H1 (cell line): ENCODE data around the gene STAMBPL1. TPM values are rescaled to one million over a fixed set of nuclear protein-coding genes. Genes with fewer than 3 reads are reported as not detected.

Experiments used
- CTCF ChIA-PET: fragments of 300-600 bp; sonication (Branson Sonifier 250); formaldehyde crosslinking; loops from one replicate; lab custom pipeline; 2021; ENCODE audit not compliant: partially characterized antibody; lab: Charles Lee
- POLR2A ChIA-PET: fragments of 300-600 bp; sonication (Branson Sonifier 250); formaldehyde crosslinking; loops from one replicate; lab custom pipeline; 2021; ENCODE audit warnings: inconsistent platforms; ENCODE audit not compliant: partially characterized antibody; lab: Charles Lee
- DNase-seq, 2 experiments: peaks; one replicate each; pipeline versions ENCODE4 v3.0.0 to v3.0.0-alpha.2; 2010 to 2022; ENCODE audit warnings: low spot score in 2 of 2, low read depth in 1 of 2, mixed read lengths in 1 of 2
- FAIRE-seq: peaks from 2 replicates; lab custom pipeline; 2011; peaks lifted over from hg19 to GRCh38; lab: Jason Lieb, UNC
- H2AFZ ChIP-seq: 2 replicates; pipeline ENCODE4 v1.8.1; 2012; ENCODE audit warnings: low read length, inconsistent platforms
- H2AK5ac ChIP-seq: 2 replicates; pipeline ENCODE4 v1.6.1; 2013; ENCODE audit warnings: low read depth, low read length
- H2BK120ac ChIP-seq: replicated peaks from 2 replicates; pipeline ENCODE3; 2013; ENCODE audit warnings: low read depth, low read length, inconsistent platforms
- H2BK12ac ChIP-seq: 2 replicates; pipeline ENCODE4 v1.6.1; 2013; ENCODE audit warnings: low read depth, low read length
- H2BK15ac ChIP-seq: 2 replicates; pipeline ENCODE4 v1.6.1; 2013; ENCODE audit warnings: low read length
- H2BK20ac ChIP-seq: 2 replicates; pipeline ENCODE4 v1.6.1; 2013; ENCODE audit warnings: low read length
- H2BK5ac ChIP-seq: 2 replicates; pipeline ENCODE4 v1.6.1; 2013; ENCODE audit warnings: low read depth, low read length
- H3K14ac ChIP-seq: 2 replicates; pipeline ENCODE4 v1.6.1; 2013; ENCODE audit warnings: inconsistent platforms; ENCODE audit not compliant: insufficient read length
- H3K18ac ChIP-seq: 2 replicates; pipeline ENCODE4 v1.6.1; 2013; ENCODE audit warnings: low read length; ENCODE audit errors: extremely low read depth
- H3K23ac ChIP-seq: 2 replicates; pipeline ENCODE4 v1.6.1; 2013; ENCODE audit warnings: inconsistent platforms; ENCODE audit not compliant: insufficient read length
- H3K23me2 ChIP-seq: 2 replicates; pipeline ENCODE4 v1.6.1; 2013; ENCODE audit warnings: low read depth, low read length
- H3K27ac ChIP-seq: 2 replicates; pipeline ENCODE4 v1.6.1; 2011; ENCODE audit warnings: low read depth, low read length, inconsistent platforms
- H3K27me3 ChIP-seq, 4 experiments: replicated peaks in 1 of 4; 1 replicate in 1 of 4; 2 replicates in 3 of 4; pipeline versions ENCODE4 v1.6.1 to v1.8.1; 2011 to 2013; ENCODE audit warnings: low read length in 3 of 4, mild to moderate bottlenecking in 3 of 4, inconsistent platforms in 2 of 4, mixed read lengths in 2 of 4, moderate library complexity in 1 of 4; ENCODE audit not compliant: control insufficient read depth in 3 of 4, insufficient read depth in 3 of 4; ENCODE audit errors: extremely low read depth in 1 of 4
- H3K36me3 ChIP-seq, 4 experiments: 2 replicates each; pipeline versions ENCODE4 v1.6.1 to v1.8.1; 2011 to 2013; ENCODE audit warnings: mild to moderate bottlenecking in 4 of 4, low read length in 3 of 4, moderate library complexity in 2 of 4, control low read depth in 1 of 4, inconsistent platforms in 1 of 4; ENCODE audit not compliant: insufficient read depth in 4 of 4, control insufficient read depth in 2 of 4
- H3K4ac ChIP-seq: replicated peaks from 2 replicates; pipeline ENCODE3; 2013; ENCODE audit warnings: low read length, low read depth, mixed read lengths, inconsistent platforms; ENCODE audit not compliant: insufficient read length
- H3K4me1 ChIP-seq, 4 experiments: replicated peaks in 1 of 4; 1 replicate in 1 of 4; 2 replicates in 3 of 4; pipeline versions ENCODE4 v1.6.1 to v1.8.1; 2011 to 2013; ENCODE audit warnings: low read length in 3 of 4, inconsistent platforms in 2 of 4, mixed read lengths in 1 of 4; ENCODE audit not compliant: insufficient read depth in 4 of 4, control insufficient read depth in 3 of 4
- H3K4me2 ChIP-seq, 2 experiments: 2 replicates each; pipeline versions ENCODE4 v1.6.1 to v1.8.1; 2011 to 2013; ENCODE audit warnings: low read depth in 2 of 2, low read length in 2 of 2, control low read depth in 1 of 2, inconsistent platforms in 1 of 2, mild to moderate bottlenecking in 1 of 2; ENCODE audit not compliant: insufficient read depth in 1 of 2
- H3K4me3 ChIP-seq, 4 experiments: fragments of 200-600, 300-600 bp in 1 of 4; sonication (generic), shearing (Covaris generic), sonication (Bioruptor Twin) in 1 of 4; 2 replicates each; pipeline versions ENCODE4 v1.5.1 to v1.8.1; 2011 to 2016; ENCODE audit warnings: low read length in 4 of 4, low read depth in 3 of 4, control low read depth in 2 of 4, inconsistent platforms in 2 of 4, mild to moderate bottlenecking in 2 of 4, mixed read lengths in 1 of 4, moderate library complexity in 1 of 4; ENCODE audit not compliant: insufficient read depth in 2 of 4; ENCODE audit errors: extremely low read depth in 1 of 4
- H3K56ac ChIP-seq: replicated peaks from 2 replicates; pipeline ENCODE3; 2013; ENCODE audit warnings: low read depth, mild to moderate bottlenecking, mixed read lengths, low read length, inconsistent platforms; ENCODE audit not compliant: insufficient read length
- H3K79me1 ChIP-seq: 2 replicates; pipeline ENCODE4 v1.6.1; 2013; ENCODE audit warnings: low read depth, low read length, control low read depth
- H3K79me2 ChIP-seq, 2 experiments: 2 replicates each; pipeline versions ENCODE4 v1.6.1 to v1.8.1; 2012 to 2013; ENCODE audit warnings: low read length in 2 of 2, mild to moderate bottlenecking in 2 of 2, inconsistent platforms in 1 of 2; ENCODE audit not compliant: insufficient read depth in 2 of 2, control insufficient read depth in 1 of 2
- H3K9ac ChIP-seq, 4 experiments: replicated peaks in 1 of 4; 1 replicate in 1 of 4; 2 replicates in 3 of 4; pipeline versions ENCODE4 v1.6.1 to v1.8.1; 2011 to 2013; ENCODE audit warnings: low read depth in 3 of 4, low read length in 3 of 4, control low read depth in 2 of 4, mild to moderate bottlenecking in 2 of 4, moderate library complexity in 2 of 4, inconsistent platforms in 1 of 4; ENCODE audit errors: extremely low read depth in 1 of 4
- H3K9me3 ChIP-seq, 2 experiments: 2 replicates each; pipeline versions ENCODE4 v1.6.1 to v1.8.1; 2012 to 2013; ENCODE audit warnings: mild to moderate bottlenecking in 2 of 2, moderate library complexity in 2 of 2, control low read depth in 1 of 2, inconsistent platforms in 1 of 2, low read depth in 1 of 2, low read length in 1 of 2, mixed read lengths in 1 of 2; ENCODE audit not compliant: insufficient read depth in 2 of 2
- H4K20me1 ChIP-seq, 2 experiments: replicated peaks in 1 of 2; 2 replicates each; pipeline versions ENCODE3 to v1.8.1; 2011 to 2013; ENCODE audit warnings: inconsistent platforms in 2 of 2, low read length in 2 of 2, mild to moderate bottlenecking in 1 of 2; ENCODE audit not compliant: insufficient read depth in 2 of 2, control insufficient read depth in 1 of 2
- H4K5ac ChIP-seq: 2 replicates; pipeline ENCODE4 v1.6.1; 2013; ENCODE audit warnings: low read length, low read depth, mixed read lengths, inconsistent platforms; ENCODE audit not compliant: insufficient read length
- H4K8ac ChIP-seq: 2 replicates; pipeline ENCODE4 v1.8.0; 2013; ENCODE audit warnings: mild to moderate bottlenecking, moderate library complexity, low read length, inconsistent platforms; ENCODE audit not compliant: insufficient read depth; ENCODE audit errors: extremely low read depth
- H4K91ac ChIP-seq: replicated peaks from 2 replicates; pipeline ENCODE3; 2013; ENCODE audit warnings: low read length, mixed read lengths, inconsistent platforms; ENCODE audit not compliant: insufficient read length
- BACH1 ChIP-seq: IDR thresholded peaks from 2 replicates; pipeline ENCODE4 v1.6.1; 2012; ENCODE audit warnings: low read length, improper control_type of control experiment
- CEBPB ChIP-seq: IDR thresholded peaks from 2 replicates; pipeline ENCODE4 v1.6.1; 2012; ENCODE audit warnings: low read depth, low read length
- CTBP2 ChIP-seq: IDR thresholded peaks from 2 replicates; pipeline ENCODE4 v1.7.0; 2011; ENCODE audit warnings: borderline replicate concordance, mild to moderate bottlenecking, moderate library complexity, mixed read lengths, low read length; ENCODE audit not compliant: insufficient read depth, insufficient read length
- HDAC2 ChIP-seq, 2 experiments: fragments of 300-600 bp in 1 of 2; sonication (generic) in 1 of 2; IDR thresholded peaks; 2 replicates each; pipeline ENCODE4 v1.6.1; 2011 to 2012; ENCODE audit warnings: low read depth in 2 of 2, low read length in 2 of 2, mild to moderate bottlenecking in 2 of 2, moderate library complexity in 2 of 2, borderline replicate concordance in 1 of 2, inconsistent platforms in 1 of 2
- HDAC6 ChIP-seq: IDR thresholded peaks from one replicate; pipeline ENCODE4 v1.7.1; 2012; ENCODE audit warnings: low read depth, mild to moderate bottlenecking, inconsistent platforms, low read length, moderate library complexity
- POU5F1 ChIP-seq: IDR thresholded peaks from 2 replicates; pipeline ENCODE4 v1.6.1; 2011; ENCODE audit warnings: low read depth, mild to moderate bottlenecking, low read length, moderate library complexity
- RNF2 ChIP-seq: fragments of 200-900, 300-1000 bp; sonication (generic); IDR thresholded peaks from 2 replicates; pipeline ENCODE4 v1.7.1; 2016; ENCODE audit warnings: borderline replicate concordance, low read depth, mild to moderate bottlenecking, antibody characterized with exemption, low read length; ENCODE audit not compliant: poor library complexity, severe bottlenecking; ENCODE audit errors: missing control alignments
- RXRA ChIP-seq: IDR thresholded peaks from 2 replicates; pipeline ENCODE4 v1.6.1; 2011; ENCODE audit warnings: low read depth, mild to moderate bottlenecking, low read length, moderate library complexity; ENCODE audit not compliant: insufficient read depth
- SAP30 ChIP-seq: fragments of 300-600 bp; sonication (generic); IDR thresholded peaks from 2 replicates; pipeline ENCODE4 v1.7.1; 2012; ENCODE audit warnings: low read length, moderate library complexity, mild to moderate bottlenecking, inconsistent platforms; ENCODE audit not compliant: insufficient read depth, insufficient replicate concordance
- SP4 ChIP-seq: IDR thresholded peaks from 2 replicates; pipeline ENCODE4 v1.6.1; 2012; ENCODE audit warnings: low read length, inconsistent platforms
- TCF12 ChIP-seq: IDR thresholded peaks from 2 replicates; pipeline ENCODE4 v1.6.1; 2011; ENCODE audit warnings: low read depth, mild to moderate bottlenecking, low read length
- TEAD4 ChIP-seq: IDR thresholded peaks from 2 replicates; pipeline ENCODE4 v1.6.1; 2012; ENCODE audit warnings: low read depth, low read length, inconsistent platforms, mixed read lengths
- ZNF274 ChIP-seq: IDR thresholded peaks from 2 replicates; pipeline ENCODE4 v1.7.0; 2012; ENCODE audit warnings: low read length, borderline replicate concordance; ENCODE audit errors: extremely low read depth
- WGBS, 2 experiments: shearing (Covaris generic) in 1 of 2; methylation state at CpG; one replicate each; pipeline versions ENCODE4 v1.1.6 to v1.1.7; 2013 to 2015; ENCODE audit warnings: low lambda C conversion rate in 2 of 2, mixed read lengths in 2 of 2, inconsistent platforms in 1 of 2, low coverage in 1 of 2, missing lambda C conversion rate in 1 of 2; ENCODE audit not compliant: insufficient replicate concordance in 2 of 2, insufficient coverage in 1 of 2, insufficient read length in 1 of 2; ENCODE audit errors: extremely low coverage in 1 of 2, missing lambda C conversion rate in 1 of 2; 5-methylcytosine and 5-hydroxymethylcytosine counted together
- polyA plus RNA-seq, 7 experiments: library from polyadenylated mRNA; depleted of rRNA in 3 of 7; stranded (reverse) in 5 of 7; unstranded in 2 of 7; fragments of >200 nt in 5 of 7; fragments of 200-250 nt in 2 of 7; gene quantifications; 1 replicate in 5 of 7; 2 replicates in 1 of 7; 4 replicates in 1 of 7; pipeline versions ENCODE4 v1.2.1 to v1.2.3, GENCODE V29; 2011 to 2013; ENCODE audit warnings: missing spikeins in 2 of 7, mixed read lengths in 2 of 7
- total RNA-seq: library from RNA; stranded (reverse); fragmentation: NEBNext Ultra II Directional; extraction: Animal tissue kit (Norgen Biotek cat#: 25700); gene quantifications from 2 replicates; pipeline ENCODE4 v1.2.1, GENCODE V29; 2021
- TF ChIP-seq, protein P1 (sequence below): IDR thresholded peaks from 2 replicates; pipeline ENCODE4 v1.6.1; 2012; ENCODE audit warnings: inconsistent platforms

STAMBPL1 gene
- total and polyA plus RNA-seq, 2 of the 8 experiments (the other 6 are each of a cell fraction or from before 2014, with no cell fraction given), result 5.5 TPM

GRCh38 chr10:88943778-88944177 is 63.7 kb downstream of the STAMBPL1 start:
- Histone ChIP-seq H2BK5ac (no peak overlapping the region), H4K91ac (no peak overlapping the region), H4K20me1 (no peaks in the 10 kb centered on the region), H3K36me3 (no peaks in the 10 kb centered on the region), H3K9me3 (no peaks in the 10 kb centered on the region), H3K56ac (no peak overlapping the region), H3K18ac (no peak overlapping the region), H3K79me1 (no peaks in the 10 kb centered on the region), H2AK5ac (no peak overlapping the region), H3K4me1 (no peaks in the 10 kb centered on the region), H3K4ac (no peak overlapping the region), H3K27ac (no peak overlapping the region), H3K23ac (no peak overlapping the region), H3K4me3 (no peak overlapping the region), H3K14ac (no peak overlapping the region), H2BK120ac (no peak overlapping the region), H4K8ac (no peak overlapping the region), H2BK15ac (no peak overlapping the region), H2AFZ (no peak overlapping the region), H2BK12ac (no peak overlapping the region), H3K23me2 (no peaks in the 10 kb centered on the region), H3K4me2 (no peak overlapping the region), H3K9ac (no peak overlapping the region), H3K79me2 (no peaks in the 10 kb centered on the region), H4K5ac (no peak overlapping the region), H3K27me3 (no peaks in the 10 kb centered on the region), H2BK20ac (no peak overlapping the region)
- ChIA-PET CTCF (interaction anchor here (0.6 to 3.1 kb wide), 7 partner anchors 11 to 258 kb away, joined by 3 to 10 read pairs (median 5); partner anchors contain the start of gene FAS), POLR2A (no interaction called here)
- WGBS, 2 experiments, result 84% methylated on average over 3 of the region's 3 CpGs; no CpG with 5 or more reads in 1 of the 2 experiments
- FAIRE-seq (no peak), DNase-seq (no peak)
- TF ChIP-seq CTBP2 (no peak), TCF12 (no peak), HDAC6 (no peak), RXRA (no peak), RNF2 (no peak), ZNF274 (no peak), TEAD4 (no peak), SP4 (no peak), BACH1 (no peak), SAP30 (no peak), POU5F1 (no peak), CEBPB (no peak), HDAC2 (IDR thresholded peaks at IDR 0.05; ENCODE audit: borderline replicate concordance in 1 of 2, low read depth in 2 of 2, low read length in 2 of 2) (no peak)
- TF ChIP-seq, protein P1, sequence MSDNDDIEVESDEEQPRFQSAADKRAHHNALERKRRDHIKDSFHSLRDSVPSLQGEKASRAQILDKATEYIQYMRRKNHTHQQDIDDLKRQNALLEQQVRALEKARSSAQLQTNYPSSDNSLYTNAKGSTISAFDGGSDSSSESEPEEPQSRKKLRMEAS, result no peak
